ENCODE measurements around the gene MEMO1.
"Not testable (repeated sequence)": the region's sequence is repeated elsewhere in the genome, so short reads cannot be mapped to it uniquely, and the experiment has no call there.

MEMO1 gene

DNA sequence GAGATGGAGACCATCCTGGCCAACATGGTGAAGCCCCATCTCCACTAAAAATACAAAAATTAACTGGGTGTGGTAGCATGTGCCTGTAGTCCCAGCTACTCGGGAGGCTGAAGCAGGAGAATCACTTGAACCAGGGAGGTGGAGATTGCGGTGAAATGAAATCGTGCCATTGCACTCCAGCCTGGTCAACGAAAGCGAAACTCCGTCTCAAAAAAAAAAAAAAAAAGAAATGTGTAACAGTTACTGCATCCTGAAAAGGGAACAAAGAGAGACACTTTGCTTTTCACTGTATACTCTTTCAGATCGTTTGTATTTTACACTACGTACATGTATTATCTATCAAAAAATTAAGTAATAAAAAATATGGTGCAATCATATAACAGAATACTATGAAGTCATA, 53.9 kb downstream of the MEMO1 start:
- not testable (repeated sequence) for DNase-seq

DNA sequence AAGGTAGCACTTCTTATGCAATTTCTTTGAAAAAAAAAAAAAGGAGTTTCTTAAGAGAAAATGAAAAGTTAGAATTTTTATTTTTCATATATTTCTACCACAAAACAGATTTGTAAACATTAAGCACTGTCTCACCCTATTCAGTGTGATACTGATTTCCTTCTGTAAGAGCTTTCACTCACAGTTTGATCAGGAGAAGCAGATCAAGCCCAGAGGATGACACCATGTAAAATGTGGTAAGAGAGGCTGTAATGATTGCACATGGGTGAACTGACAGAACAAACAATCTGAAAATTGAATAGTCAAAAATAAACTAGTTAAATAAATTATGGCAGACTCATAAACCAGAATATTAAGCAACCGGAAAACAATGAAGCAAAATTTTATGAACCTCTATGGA, 54.5 kb downstream of the MEMO1 start:
- no peak for DNase-seq

DNA sequence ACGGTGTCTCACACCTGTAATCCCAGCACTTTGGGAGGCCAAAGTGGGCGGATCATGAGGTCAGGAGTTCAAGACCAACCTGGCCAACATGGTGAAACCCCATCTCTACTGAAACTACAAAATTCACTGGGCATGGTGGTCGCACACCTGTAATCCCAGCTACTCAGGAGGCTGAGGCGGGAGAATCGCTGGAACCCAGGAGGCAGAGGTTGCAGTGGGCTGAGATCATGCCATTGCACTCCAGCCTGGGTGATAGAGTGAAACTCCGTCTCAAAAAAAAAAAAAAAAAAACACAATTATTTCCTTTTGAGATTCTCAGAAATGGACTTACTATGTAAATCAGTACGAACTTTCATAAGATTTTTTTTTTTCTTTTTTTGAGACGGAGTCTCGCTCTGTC, 57.7 kb downstream of the MEMO1 start:
- not testable (repeated sequence) for DNase-seq

DNA sequence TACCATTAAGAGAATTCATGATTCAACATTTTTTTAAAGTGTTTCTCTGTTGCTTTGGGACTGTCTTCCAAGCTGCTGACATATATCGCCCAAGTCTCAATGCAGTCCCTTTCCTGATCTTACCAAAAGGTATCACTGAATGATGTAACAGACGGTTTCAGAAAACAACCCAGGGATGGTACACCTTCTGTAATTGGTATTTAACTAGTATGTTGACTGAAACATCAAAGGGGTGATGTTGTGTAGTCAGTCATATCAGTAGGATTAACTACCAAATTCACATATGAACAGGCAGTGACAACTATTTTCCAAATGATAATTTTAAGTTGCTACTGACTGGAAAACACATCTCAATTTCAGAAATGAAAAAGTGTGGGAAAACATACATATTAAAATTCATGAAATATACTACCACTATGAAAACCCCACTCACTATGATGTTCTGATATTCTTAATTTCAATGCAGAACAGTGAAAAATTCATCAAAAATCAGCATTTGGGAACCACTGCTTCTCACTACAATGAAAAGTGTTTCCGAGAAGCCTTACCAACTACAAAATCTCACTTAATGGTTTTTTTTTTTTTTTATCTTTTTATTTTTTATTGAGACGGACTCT, 59.8 kb downstream of the MEMO1 start:
- DNase-seq = no peak

DNA sequence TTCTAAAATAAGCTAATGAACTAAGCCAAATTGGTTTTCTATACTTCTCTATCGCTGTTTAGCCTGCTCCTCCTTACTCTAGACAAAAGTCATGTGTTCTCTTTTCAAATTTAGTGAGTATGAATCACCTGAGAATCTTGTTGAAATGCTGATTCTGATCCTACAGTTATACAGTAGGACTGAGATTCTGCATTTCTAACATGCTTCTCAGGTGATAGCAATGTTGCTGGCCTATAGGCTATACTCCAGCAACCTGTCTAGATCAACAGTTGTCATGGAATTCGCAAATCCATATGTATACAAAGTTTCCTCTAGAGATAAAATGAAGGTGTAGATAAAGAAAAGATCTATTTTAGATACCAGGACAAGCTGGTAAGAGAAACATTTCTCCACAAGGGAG, 62.9 kb downstream of the MEMO1 start:
- no peak for DNase-seq

DNA sequence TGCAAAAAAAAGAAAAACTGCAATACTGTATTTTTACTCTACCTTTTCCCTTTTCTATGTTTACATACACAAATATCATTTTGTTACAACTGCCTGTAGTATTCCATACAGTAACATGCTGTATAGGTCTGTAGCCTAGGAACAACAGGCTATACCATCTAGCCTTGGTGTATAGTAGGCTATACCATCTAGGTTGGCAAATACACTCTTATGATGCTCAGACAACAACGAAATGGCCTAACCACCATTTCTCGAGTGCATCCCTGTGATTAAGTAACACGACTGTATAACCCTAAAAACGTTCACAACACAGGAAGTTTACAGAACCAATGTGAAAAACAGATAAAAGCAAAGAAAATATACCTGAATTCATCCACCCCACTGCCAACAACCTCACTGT, 64.0 kb downstream of the MEMO1 start:
- no peak for DNase-seq

DNA sequence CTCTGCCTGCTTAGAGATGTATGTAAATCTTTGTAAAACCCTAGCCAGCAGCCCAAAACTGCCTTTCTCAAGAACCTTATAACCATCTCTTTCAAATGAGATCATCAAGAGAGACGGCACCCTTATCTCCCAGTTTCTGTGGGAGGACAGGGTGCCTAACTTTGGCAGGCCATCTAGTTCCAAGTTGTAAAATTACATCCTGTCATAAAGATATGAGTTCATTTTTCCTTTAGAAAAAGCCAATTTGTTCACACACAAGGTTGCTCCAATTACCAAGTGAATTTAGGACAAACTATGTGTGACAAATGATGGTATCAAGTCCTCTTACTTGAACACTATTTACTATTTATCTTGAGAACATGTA, 65.3 kb downstream of the MEMO1 start:
- peak; percentile 11 for DNase-seq

DNA sequence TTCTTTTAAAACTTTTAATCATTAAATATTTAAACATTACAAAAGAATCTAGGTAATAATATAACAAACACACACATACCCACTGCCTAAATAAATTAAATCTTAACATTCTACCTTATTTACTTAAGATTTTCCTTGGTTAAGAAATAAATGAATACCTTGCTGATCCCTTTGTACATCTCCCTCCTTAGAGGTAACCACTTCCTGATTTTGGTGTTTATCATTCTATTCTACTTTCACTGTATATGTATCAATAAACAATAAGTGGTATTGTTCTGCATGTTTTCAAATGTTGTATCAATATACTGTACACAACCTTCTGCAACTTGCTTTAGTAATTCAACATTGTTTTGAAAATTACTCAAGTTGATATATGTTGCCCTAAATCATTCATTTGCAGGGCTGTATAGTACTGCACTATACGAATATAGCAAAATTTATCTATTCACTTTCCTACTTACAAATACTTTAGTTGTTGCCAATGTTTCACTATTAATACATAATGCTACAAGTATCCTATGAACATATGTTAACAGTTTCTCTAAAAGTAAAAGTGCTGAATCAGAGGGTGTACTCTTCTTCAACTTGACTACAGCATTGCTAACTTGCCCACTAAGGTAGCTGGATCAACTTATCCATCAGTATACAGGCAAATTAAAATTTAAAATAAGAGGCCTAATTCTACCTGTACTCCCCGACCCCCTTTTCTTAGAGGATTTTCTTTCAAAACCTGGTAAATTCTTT, 65.8 kb downstream of the MEMO1 start:
- no peak for DNase-seq

DNA sequence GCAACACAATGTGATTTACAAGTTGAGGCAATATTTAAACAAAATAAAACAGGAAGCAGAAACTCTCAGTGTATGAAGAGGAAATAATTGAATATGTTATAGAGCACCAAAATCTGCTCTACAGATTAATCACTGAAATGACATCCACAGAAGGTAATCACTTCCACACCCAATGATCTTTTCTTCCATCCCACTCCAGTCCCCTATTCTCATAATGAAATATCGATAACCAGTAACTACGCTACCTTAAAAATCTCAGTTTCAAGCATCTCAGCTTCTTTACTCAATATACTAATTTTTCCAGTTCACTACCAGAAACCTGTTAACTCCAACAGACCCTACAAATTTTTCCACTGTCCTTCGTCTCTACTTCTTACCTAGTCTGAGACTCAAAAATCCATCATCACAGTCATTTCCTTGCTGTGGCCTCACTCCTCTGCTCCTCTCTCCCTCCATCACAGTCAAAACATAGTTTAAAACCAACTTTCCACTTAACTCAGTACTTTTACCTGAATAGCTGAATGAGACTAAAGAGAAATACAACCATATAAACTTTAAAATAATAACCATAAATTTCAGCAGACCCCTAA, 67.1 kb downstream of the MEMO1 start:
- no peak for DNase-seq

DNA sequence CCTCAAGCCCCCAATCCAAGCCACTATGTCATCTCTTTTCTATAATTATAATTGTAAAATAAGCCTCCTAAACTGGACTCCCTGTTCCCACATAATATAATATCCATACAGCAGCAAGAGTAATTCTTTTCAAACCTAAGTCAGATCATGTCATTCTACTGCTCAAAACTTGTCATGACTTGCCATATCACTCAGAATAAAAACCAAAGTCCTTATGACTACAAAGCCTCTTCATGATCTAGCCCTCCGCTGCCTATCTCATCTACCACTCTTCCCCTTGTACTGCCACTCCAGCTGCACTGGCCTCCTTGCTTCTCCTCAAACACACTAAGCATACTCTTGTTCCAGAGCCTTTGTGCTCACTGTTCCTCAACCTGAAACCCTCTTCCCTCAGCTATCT, 69.9 kb downstream of the MEMO1 start:
- no peak for DNase-seq

DNA sequence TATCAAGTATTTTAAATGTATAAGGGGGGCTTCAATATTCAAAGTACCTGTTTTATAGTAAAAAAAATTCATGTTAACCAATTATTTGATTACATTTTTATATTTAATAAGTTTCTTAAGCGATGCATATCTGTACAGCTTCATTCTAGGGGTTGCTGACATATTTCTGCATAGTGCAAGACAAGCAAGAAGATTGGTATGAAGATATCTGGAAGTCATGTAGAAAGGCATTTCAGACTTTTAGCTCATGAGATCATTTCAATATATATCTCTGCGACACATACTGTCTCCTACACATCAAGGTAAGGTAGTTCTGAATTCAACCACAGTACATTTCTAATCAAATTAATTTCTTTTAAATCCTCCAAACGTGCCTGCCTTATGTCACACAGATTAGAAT, 73.1 kb downstream of the MEMO1 start:
- peak; percentile 72 for DNase-seq

DNA sequence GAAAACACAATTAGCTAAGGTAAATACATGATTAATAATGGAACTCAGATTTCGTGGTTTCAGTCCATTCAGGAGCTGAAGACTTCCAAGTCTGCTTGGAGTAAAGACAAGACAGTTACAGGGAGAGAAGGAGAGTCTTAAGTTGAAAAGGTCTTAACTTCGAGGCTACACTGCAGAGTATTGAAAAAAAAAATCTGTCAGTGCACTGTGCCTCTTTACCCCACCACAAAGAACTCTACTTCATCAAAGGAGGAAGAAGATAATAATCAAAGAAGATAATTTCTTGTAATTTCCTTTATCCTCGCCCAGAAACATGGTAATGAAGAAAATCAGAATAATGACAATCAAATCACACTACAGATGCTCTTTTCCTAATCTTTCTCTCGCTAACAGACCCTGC, 75.4 kb downstream of the MEMO1 start:
- DNase-seq = no peak

DNA sequence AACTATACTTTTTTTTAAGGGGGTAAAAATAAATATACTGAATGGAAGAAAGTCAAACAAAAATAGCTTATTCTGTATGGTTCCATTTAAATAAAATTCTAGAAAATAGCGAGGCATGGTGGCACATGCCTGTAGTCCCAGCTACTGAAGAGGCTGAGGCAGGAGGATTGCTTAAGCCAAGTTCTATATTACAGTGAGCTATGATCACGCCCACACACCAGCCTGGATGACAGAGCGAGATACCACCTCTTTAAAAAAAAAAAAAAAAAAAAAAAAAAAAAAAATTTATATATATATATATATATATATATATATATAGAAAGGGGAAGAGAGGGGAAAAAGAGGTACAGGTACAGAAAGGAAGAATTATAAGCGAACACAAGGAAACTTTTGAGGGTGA, 77.7 kb downstream of the MEMO1 start:
- DNase-seq = no peak

DNA sequence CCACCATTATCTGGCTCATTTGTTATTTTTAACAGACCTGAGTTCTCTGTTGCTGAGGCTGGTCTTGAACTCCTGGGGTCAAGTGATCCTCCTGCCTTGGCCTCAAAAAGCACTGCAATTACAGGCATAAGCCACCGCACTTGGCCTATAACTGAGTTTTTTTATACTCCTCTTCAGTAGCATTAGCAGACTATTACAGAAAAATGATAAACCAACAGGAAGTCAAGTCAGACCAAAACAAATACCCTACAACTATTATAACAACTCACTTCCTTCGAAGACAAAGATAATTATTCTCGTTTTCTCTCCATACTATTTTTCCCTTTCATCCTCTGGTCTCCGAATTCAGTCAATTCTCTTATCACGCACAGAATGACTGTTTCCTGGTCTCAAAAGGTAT, 78.2 kb downstream of the MEMO1 start:
- DNase-seq = no peak

DNA sequence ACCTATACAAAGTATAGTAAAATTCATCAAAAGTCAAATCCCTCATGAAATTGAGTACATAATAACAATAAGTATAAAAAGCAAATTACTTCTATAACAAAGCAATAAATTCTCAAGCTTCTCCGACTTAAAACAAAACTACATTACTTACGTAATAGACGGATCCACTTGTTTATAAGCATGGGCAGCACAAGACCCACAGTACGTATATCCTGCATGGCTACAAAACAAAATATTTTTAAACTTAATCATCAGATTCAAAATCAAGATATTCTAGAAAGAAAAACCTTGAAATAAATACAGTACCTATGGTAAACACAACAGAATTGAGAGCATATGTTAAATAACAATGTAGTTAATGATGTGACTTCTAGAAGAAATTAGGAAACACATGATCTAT, 78.9 kb downstream of the MEMO1 start:
- no peak for DNase-seq

DNA sequence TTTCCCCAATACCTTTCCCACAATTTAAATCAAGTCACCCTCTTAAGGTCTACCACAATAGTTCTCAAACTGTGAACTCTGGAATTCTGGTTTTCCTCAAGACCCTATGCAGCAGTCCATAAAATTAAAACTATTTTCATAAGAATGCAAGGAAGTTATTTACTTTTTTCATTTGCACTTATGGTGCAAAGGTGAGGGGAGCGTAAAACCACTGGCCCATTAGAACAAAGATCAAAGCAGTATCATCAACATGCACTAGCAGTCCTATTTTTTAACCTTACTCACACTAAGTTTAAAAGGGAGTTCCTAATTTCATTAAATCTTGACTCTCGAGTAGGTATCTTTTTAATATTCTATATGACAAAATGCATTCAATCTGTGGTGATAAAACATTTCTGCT, 85.3 kb downstream of the MEMO1 start:
- DNase-seq = no peak

DNA sequence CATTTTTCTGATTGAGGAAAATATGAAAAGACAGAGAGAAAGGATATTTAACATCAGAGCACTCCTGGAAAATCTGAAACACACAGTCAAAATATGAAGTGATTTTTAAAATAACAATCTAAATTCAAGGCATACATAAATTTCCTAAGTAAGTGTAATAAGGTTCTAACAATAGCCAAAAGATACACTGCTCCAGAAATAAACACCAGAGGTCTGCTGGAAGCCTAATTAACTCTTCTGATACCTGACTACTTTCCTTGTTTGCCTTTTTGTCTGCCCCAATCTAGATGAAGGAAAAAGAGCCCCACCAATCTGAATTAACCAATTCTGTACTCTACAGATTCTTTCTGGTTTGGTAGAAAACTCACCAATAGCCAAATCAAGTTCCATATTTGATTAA, 87.1 kb downstream of the MEMO1 start:
- DNase-seq = no peak

DNA sequence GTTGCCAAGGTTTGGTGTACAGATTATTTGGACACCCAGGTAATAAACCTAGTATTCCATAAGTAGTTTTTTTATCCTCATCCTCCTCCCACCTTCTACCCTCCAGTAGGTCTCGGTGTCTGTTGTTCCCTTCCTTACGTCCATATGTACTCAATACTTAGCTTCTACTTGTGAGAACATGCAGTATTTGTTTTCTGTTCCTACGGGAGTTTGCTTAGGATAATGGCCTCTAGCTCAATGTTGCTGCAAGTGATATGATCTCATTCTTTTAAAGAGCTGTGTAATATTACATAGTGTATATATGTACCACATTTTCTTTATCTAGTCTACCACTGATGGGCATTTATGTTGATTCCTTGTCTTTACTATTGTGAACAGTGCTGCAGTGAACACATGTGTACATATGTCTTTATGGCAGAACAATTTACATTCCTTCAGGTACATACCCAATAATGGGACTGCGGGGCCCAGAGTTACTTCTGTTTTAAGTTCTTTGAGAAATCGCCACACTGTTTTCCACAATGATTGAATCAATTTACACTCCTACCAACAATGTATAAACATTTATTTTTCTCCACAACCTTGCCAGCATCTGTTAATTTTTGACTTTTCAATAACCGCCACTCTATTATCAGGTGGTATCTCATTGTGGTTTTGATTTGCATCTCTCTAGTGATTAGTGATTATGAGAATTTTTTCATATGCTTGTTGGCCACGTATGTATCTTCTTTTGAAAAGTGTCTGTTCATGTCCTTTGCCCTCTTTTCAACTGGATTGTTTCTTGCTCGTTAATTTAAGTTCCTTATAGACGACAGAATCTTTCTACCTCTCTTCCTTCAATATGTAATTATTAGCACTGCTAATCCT, 88.0 kb downstream of the MEMO1 start:
- no peak for DNase-seq

DNA sequence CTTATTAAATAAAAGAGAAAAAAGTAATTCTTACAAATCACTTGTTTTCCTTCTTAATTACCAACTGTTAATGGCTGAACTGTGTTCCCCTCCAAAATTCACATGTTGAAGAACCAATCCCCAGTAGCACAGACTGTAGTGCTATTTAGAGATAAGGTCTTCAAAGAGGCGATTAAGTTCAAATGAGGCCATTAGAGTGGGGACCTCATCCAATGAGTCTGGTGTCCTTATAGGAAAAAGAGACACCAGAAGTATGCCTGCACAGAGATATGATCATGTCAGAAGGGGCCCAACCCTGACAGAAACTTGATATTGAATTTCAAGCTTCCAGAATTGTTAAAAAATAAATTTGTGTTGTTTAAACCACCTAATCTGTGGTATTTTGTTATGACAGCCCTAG, 89.8 kb downstream of the MEMO1 start:
- no peak for DNase-seq

DNA sequence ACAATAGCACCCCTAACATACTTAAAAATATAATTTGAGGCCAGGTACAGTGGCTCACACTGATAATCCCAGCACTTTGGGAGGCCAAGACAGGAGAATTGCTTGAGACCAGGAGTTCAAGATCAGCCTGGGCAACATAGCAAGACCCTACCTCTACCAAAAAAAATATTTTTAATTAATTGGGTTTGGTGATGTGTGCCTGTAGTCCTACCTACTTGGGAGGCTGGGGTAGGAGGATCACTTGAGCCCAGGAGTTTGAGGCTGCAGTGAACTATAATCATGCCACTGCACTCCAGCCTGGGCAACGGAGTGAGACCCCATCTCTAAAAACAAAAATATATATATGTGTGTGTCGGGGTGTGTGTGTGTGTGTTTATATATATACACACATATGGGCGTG, 91.3 kb downstream of the MEMO1 start:
- DNase-seq = no peak

DNA sequence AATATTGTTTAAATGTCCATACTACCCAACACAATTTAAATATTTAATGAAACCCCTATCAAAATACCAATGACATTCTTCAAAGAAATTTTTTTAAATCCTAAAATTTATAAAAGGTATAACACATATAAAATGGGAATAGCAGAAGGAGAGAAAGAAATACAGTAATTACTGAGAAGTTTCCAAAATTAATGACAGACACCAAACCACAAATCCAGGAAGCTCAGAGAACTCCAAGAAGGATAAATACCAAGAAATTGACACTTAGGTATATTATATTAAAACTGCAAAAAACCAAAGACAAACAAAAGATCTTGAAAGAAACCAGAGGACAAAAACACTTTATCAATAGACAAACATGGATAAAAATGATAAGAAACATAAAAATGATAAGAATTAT, 101.1 kb downstream of the MEMO1 start:
- DNase-seq = no peak

DNA sequence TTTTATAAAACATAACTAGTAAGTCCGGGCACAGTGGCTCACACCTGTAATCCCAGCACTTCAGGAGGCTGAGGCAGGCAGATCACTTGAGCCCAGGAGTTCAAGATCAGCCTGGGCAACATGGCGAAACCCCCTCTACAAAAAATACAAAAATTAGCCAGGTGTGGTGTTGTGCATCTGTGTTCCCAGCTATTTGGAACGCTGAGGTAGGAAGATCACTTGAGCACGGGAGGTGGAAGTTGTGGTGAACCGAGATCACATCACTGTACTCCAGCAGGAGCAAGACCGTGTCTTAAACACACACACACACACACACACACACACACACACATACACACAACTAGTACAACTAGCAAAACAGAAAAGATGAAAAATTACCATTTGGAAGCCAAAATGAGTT, 103.3 kb downstream of the MEMO1 start:
- not testable (repeated sequence) for DNase-seq

DNA sequence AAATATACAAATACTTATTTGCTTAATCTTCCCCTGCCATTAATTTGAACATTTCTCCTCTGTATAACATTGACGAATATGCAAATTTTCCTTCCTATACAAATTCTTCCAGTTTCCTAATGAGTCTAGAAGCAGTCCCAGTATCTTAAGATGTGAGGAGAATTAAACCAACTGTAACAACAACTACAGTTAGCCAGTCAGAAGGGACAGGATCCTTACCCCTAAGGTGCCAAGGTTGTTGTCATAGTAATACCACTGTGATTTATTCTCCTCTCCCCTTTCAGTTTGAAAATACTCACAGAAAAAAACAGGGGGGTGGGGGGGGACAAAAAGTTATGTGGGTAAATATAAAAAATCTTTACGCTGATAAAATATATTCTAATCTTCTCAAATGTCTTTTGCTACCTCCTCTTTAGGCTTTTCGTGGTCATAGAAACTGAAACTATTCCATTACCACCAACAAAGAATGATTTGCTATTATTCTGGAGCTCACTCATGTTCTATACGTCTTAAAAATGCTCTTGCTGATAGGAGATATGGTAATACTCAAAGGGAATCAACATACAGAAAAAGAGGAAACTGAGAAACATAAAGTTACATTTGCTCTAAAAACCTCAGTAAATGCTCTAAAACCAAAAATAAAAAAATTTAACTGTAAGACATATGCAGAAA, 107.6 kb downstream of the MEMO1 start:
- DNase-seq = no peak
